Left cardiac atrium (tissue), 4 donors: ENCODE results near the gene BTBD16. TPM values are rescaled to one million over a fixed set of nuclear protein-coding genes. Genes with fewer than 3 reads are reported as not detected.

Experiments
- ATAC-seq, 2 donors: fragments of 200-7000 bp; cut with Tn5 transposase; one replicate each; pipeline ENCODE4 v1.9.1; 2020; ENCODE audit warnings: mild to moderate bottlenecking in 2 of 2, moderate library complexity in 2 of 2
- DNase-seq: peaks from one replicate; pipeline ENCODE4 v3.0.0-alpha.2; 2020
- intact Hi-C, 2 donors: fragments of 100-400 bp; cut with DNase I; formaldehyde crosslinking; loops; one replicate each; pipeline versions ENCODE4 v1.14.1 to v1.15.1; 2022 to 2023
- total RNA-seq, 2 donors: library from RNA; stranded (reverse); fragmentation: NEBNext Ultra II Directional; extraction: Animal tissue kit (Norgen Biotek cat#: 25700); gene quantifications; one replicate each; pipeline ENCODE4 v1.2.1, GENCODE V29; 2021
- donor health status: DM: no; HTN: yes; CAD: no.
- donor health status: DM: no; HTN: yes; CAD: no; lungs with severe emphysema.
- donor health status: DM: yes; HTN: yes; CAD: no.
- donor health status: Dilated cardiomyopathy.

The BTBD16 gene
- total RNA-seq, 2 donors from 2014 or later: 0.37 TPM; not detected in 1

GRCh38 chr10:122328676-122329075 lies 57.6 kb downstream of the BTBD16 start:
- no peak for ATAC-seq
- DNase-seq: no peak
- intact Hi-C loops: no loop called here

GRCh38 chr10:122329416-122329815 lies 58.3 kb downstream of the BTBD16 start:
- ATAC-seq (no peak), DNase-seq (no peak)
- intact Hi-C loops: no loop called here

- no peak for DNase-seq
- ATAC-seq: no peak
- intact Hi-C loops: no loop called here
These were observed 60.0 kb downstream of the BTBD16 start for GRCh38 chr10:122331100-122331499.

GRCh38 chr10:122331615-122332446 lies 60.7 kb downstream of the BTBD16 start:
- no peak for ATAC-seq
- no peak for DNase-seq
- intact Hi-C loops: no loop called here

- intact Hi-C loops: no loop called here
- DNase-seq (no peak), ATAC-seq (no peak)
These were observed 61.9 kb downstream of the BTBD16 start for GRCh38 chr10:122333037-122333436.

GRCh38 chr10:122336332-122336731 lies 65.2 kb downstream of the BTBD16 start:
- no peak for ATAC-seq
- intact Hi-C loops: no loop called here
- DNase-seq: no peak

- intact Hi-C loops: no loop called here
- DNase-seq (no peak), ATAC-seq (no peak)
These were observed 65.9 kb downstream of the BTBD16 start for GRCh38 chr10:122336961-122337360.

- ATAC-seq (peak in 1 of 2 donors; percentile 32), DNase-seq (no peak)
- intact Hi-C loops: no loop called here
These were observed 67.7 kb downstream of the BTBD16 start for GRCh38 chr10:122338609-122339441.

GRCh38 chr10:122341141-122341810 lies 70.2 kb downstream of the BTBD16 start:
- peak; percentile 47 for DNase-seq
- intact Hi-C loops: loop anchor here (5.0 to 10.0 kb wide), 6 partner anchors 44 to 231 kb away; no protein-coding TSS in a partner anchor
- peak; percentile 45 to 84 for ATAC-seq

GRCh38 chr10:122342293-122343134 lies 71.4 kb downstream of the BTBD16 start:
- intact Hi-C loops: loop anchor here (5.0 to 10.0 kb wide), 6 partner anchors 45 to 230 kb away; no protein-coding TSS in a partner anchor
- DNase-seq (peak; percentile 39), ATAC-seq (peak; percentile 42 to 58)

GRCh38 chr10:122343135-122343800 lies 72.2 kb downstream of the BTBD16 start:
- intact Hi-C loops: loop anchor here (5.0 to 10.0 kb wide), 6 partner anchors 44 to 229 kb away; no protein-coding TSS in a partner anchor
- no peak for ATAC-seq
- no peak for DNase-seq

GRCh38 chr10:122343936-122344335 lies 72.8 kb downstream of the BTBD16 start:
- ATAC-seq (no peak), DNase-seq (no peak)
- intact Hi-C loops: loop anchor here (5.0 to 10.0 kb wide), 6 partner anchors 43 to 228 kb away; no protein-coding TSS in a partner anchor

- no peak for DNase-seq
- ATAC-seq: no peak
- intact Hi-C loops: loop anchor here (5.0 to 10.0 kb wide), 6 partner anchors 43 to 228 kb away; no protein-coding TSS in a partner anchor
These were observed 73.7 kb downstream of the BTBD16 start for GRCh38 chr10:122344741-122345258.

GRCh38 chr10:122346326-122346950 lies 75.3 kb downstream of the BTBD16 start:
- ATAC-seq: no peak
- DNase-seq: no peak
- intact Hi-C loops: loop anchor here (2.0 to 10.0 kb wide), 2 partner anchors 22 to 88 kb away; no protein-coding TSS in a partner anchor

GRCh38 chr10:122347170-122347841 lies 76.2 kb downstream of the BTBD16 start:
- ATAC-seq (no peak), DNase-seq (no peak)
- intact Hi-C loops: loop anchor here (2.0 to 10.0 kb wide), 2 partner anchors 21 to 87 kb away; no protein-coding TSS in a partner anchor

GRCh38 chr10:122348512-122348911 lies 77.4 kb downstream of the BTBD16 start:
- no peak for ATAC-seq
- no peak for DNase-seq
- intact Hi-C loops: loop anchor here in 1 of 2 donors (10.0 kb wide), 1 partner anchor 86 kb away; no protein-coding TSS in a partner anchor
